KMS-11 (cell line): ENCODE measurements around the gene EPHA3.

ENCODE experiments used
- H2AFZ ChIP-seq: fragments of 200-600 bp; sonication (generic); 2 replicates; pipeline ENCODE4 v1.6.1; 2016; ENCODE audit warnings: antibody characterized with exemption, mixed run types, low read depth
- H3K27ac ChIP-seq: fragments of 200-600 bp; sonication (generic); 2 replicates; pipeline ENCODE4 v1.6.1; 2016; ENCODE audit warnings: mild to moderate bottlenecking, mixed run types
- H3K27me3 ChIP-seq: fragments of 200-600 bp; sonication (generic); 2 replicates; pipeline ENCODE4 v1.6.1; 2017; ENCODE audit warnings: mild to moderate bottlenecking, low read depth, mixed run types, moderate library complexity; ENCODE audit not compliant: insufficient read depth
- H3K36me3 ChIP-seq: fragments of 200-600 bp; sonication (generic); 2 replicates; pipeline ENCODE4 v1.6.1; 2017; ENCODE audit warnings: mild to moderate bottlenecking, mixed run types; ENCODE audit not compliant: insufficient read depth
- H3K4me1 ChIP-seq: fragments of 200-600 bp; sonication (generic); 2 replicates; pipeline ENCODE4 v1.6.1; 2016; ENCODE audit warnings: mild to moderate bottlenecking, low read depth, mixed run types; ENCODE audit not compliant: poor library complexity, severe bottlenecking
- H3K4me2 ChIP-seq: fragments of 200-600 bp; sonication (generic); 2 replicates; pipeline ENCODE4 v1.7.0; 2016; ENCODE audit warnings: mild to moderate bottlenecking, mixed run types
- H3K4me3 ChIP-seq: fragments of 200-600 bp; sonication (generic); IDR thresholded peaks from 2 replicates; pipeline ENCODE4 v1.6.1; 2017; ENCODE audit warnings: low read depth, low read length, mixed read lengths; ENCODE audit not compliant: insufficient read depth
- H3K79me2 ChIP-seq: fragments of 200-600 bp; sonication (generic); 2 replicates; pipeline ENCODE4 v1.6.1; 2016; ENCODE audit warnings: low read depth, mixed run types; ENCODE audit not compliant: insufficient read depth
- H3K9ac ChIP-seq: fragments of 200-600 bp; sonication (generic); 2 replicates; pipeline ENCODE4 v1.6.1; 2016; ENCODE audit warnings: mild to moderate bottlenecking, mixed run types
- H4K20me1 ChIP-seq: fragments of 200-600 bp; sonication (generic); 2 replicates; pipeline ENCODE4 v1.6.1; 2016; ENCODE audit warnings: mild to moderate bottlenecking, mixed run types; ENCODE audit not compliant: insufficient read depth
- TF ChIP-seq, protein P1 (sequence below): fragments of 200-600 bp; sonication (generic); conservative IDR thresholded peaks from 2 replicates; pipeline ENCODE4 v1.6.1; 2017; ENCODE audit warnings: low read depth, mild to moderate bottlenecking, antibody characterized with exemption, low read length, moderate library complexity, mixed read lengths

EPHA3 gene

DNA sequence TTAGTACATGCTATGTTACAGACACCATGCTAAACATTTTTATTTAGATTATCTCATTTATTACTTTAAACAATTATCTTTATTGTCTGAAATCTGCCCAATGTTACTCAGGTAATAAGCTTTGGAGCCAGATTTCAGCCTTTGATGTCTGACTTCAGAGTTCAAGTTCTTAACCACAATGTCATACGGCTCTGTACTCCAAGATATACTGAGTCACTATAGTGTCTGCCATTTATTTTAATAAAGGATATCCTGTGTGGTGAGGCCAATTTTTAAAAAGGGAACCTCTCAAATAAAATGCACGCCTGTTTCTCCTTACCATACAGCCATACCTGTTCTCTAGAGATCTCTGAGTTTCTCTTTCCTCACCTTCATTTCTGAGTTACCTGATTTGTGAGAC is 193.1 kb downstream of the EPHA3 start:
- Histone ChIP-seq H3K27me3 (no peaks in the 10 kb centered on the region), H3K27ac (no peak overlapping the region), H2AFZ (no peak overlapping the region), H3K4me1 (no peaks in the 10 kb centered on the region), H3K9ac (no peak overlapping the region), H4K20me1 (no peaks in the 10 kb centered on the region), H3K79me2 (no peaks in the 10 kb centered on the region), H3K36me3 (no peaks in the 10 kb centered on the region), H3K4me2 (no peak overlapping the region), H3K4me3 (no peak overlapping the region)
- TF ChIP-seq, protein P1, sequence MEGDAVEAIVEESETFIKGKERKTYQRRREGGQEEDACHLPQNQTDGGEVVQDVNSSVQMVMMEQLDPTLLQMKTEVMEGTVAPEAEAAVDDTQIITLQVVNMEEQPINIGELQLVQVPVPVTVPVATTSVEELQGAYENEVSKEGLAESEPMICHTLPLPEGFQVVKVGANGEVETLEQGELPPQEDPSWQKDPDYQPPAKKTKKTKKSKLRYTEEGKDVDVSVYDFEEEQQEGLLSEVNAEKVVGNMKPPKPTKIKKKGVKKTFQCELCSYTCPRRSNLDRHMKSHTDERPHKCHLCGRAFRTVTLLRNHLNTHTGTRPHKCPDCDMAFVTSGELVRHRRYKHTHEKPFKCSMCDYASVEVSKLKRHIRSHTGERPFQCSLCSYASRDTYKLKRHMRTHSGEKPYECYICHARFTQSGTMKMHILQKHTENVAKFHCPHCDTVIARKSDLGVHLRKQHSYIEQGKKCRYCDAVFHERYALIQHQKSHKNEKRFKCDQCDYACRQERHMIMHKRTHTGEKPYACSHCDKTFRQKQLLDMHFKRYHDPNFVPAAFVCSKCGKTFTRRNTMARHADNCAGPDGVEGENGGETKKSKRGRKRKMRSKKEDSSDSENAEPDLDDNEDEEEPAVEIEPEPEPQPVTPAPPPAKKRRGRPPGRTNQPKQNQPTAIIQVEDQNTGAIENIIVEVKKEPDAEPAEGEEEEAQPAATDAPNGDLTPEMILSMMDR = no peak

GRCh38 chr3:89300981-89301380 is 193.6 kb downstream of the EPHA3 start:
- Histone ChIP-seq H2AFZ (no peak overlapping the region), H3K4me2 (no peak overlapping the region), H3K36me3 (no peaks in the 10 kb centered on the region), H3K27ac (no peak overlapping the region), H3K4me1 (no peaks in the 10 kb centered on the region), H3K79me2 (no peaks in the 10 kb centered on the region), H3K9ac (no peak overlapping the region), H4K20me1 (no peaks in the 10 kb centered on the region), H3K4me3 (no peak overlapping the region), H3K27me3 (no peaks in the 10 kb centered on the region)
- TF ChIP-seq, protein P1 = no peak

- H3K36me3 ChIP-seq = no peaks in the 10 kb centered on the region
- no peak overlapping the region for H3K9ac ChIP-seq
- no peaks in the 10 kb centered on the region for H3K27me3 ChIP-seq
- H3K4me1 ChIP-seq = no peaks in the 10 kb centered on the region
- H4K20me1 ChIP-seq = no peaks in the 10 kb centered on the region
- TF ChIP-seq, protein P1 = no peak
- no peak overlapping the region for H3K4me3 ChIP-seq
- H2AFZ ChIP-seq = no peak overlapping the region
- H3K27ac ChIP-seq = no peak overlapping the region
- no peaks in the 10 kb centered on the region for H3K79me2 ChIP-seq
- H3K4me2 ChIP-seq = no peak overlapping the region
Observed at GRCh38 chr3:89303701-89304100, 196.3 kb downstream of the EPHA3 start.

DNA sequence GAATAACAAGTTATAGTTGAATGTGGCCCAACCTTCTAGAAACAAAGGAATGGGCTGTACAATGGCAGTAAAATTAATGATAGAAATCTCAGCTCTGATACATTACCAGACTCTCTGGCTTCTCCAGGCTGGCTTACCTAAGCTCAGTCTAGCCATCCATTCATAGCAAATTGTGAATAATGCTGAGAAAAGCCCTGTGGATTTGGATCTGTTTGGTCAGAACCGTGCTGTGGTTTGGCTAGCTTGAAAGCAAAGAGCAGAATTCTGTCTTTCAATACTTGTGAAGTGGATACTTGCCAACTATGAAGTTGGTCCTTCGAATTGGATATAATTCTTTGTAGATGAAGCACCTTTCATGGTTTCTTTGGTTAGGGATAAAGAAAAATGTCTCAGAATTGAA is 199.1 kb downstream of the EPHA3 start:
- Histone ChIP-seq H3K36me3 (no peaks in the 10 kb centered on the region), H3K4me2 (no peak overlapping the region), H3K9ac (no peak overlapping the region), H3K27me3 (no peaks in the 10 kb centered on the region), H4K20me1 (no peaks in the 10 kb centered on the region), H2AFZ (no peak overlapping the region), H3K79me2 (no peaks in the 10 kb centered on the region), H3K4me1 (no peaks in the 10 kb centered on the region), H3K4me3 (no peak overlapping the region), H3K27ac (no peak overlapping the region)
- TF ChIP-seq, protein P1 = no peak
